Caki2 (cell line): Measurements from ENCODE around the gene TIMM17A. TPM values are rescaled to one million over a fixed set of nuclear protein-coding genes. Genes with fewer than 3 reads are reported as not detected.
"Not testable (repeated sequence)": the region's sequence is repeated elsewhere in the genome, so short reads cannot be mapped to it uniquely, and the experiment has no call there.

Experiments
- DNase-seq: peaks from one replicate; pipeline ENCODE4 v3.0.0-alpha.2; 2015; ENCODE audit warnings: low read depth
- in situ Hi-C: cut with HindIII; loops from 2 replicates; pipeline ENCODE4 v1.10.0; 2016; ENCODE audit warnings: low sequenced_read_pairs, low pct_unique_long_range_greater_than_20kb, mixed read lengths
- total RNA-seq: library from RNA; depleted of rRNA; stranded (reverse); fragments of >200 nt; shearing (Covaris generic); gene quantifications from 2 replicates; pipeline ENCODE4 v1.2.3, GENCODE V29; 2014; ENCODE audit warnings: low replicate concordance

The TIMM17A gene
- total RNA-seq, 1 experiment from 2014 or later, result 56.4 TPM

GRCh38 chr1:202009326-202010179 is 54.2 kb downstream of the TIMM17A start:
- in situ Hi-C loops, result no loop called here
- peak; percentile 88 for DNase-seq

DNA sequence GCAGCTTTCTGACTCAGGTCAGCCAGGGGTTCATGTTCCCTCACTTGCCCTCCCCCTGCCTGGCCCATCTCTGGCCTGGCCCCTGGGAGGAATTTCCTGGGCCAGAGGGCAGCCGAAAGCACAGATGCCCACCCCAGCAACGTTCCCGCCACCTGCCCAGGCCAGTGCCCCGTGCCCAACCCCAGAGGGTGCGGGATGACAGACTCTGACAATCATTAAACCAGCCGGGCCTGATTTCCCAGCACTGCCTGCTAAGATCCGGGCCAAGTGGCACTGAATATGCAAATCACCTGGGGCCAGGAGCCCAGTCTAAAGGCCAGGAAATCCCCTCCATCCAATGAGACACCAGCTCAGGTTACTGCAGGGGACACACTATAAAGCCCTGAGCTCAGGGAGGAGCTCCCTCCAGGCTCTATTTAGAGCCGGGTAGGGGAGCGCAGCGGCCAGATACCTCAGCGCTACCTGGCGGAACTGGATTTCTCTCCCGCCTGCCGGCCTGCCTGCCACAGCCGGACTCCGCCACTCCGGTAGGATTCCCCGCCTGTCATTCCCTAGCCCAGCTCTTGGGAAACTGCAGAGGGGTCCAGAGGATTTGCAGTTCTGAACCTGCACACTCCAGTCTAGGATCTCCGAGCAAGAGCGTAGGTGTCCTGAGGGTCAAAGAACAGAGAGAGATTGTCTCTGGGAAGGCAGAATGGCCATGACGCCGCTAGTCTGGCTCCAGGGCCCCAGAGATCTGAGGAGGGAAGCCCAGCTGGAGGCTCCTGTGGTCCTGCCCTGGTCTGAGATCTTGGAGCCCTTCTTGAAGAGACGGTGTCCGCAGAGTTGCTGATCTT is 55.1 kb downstream of the TIMM17A start, which contains the start of gene ELF3:
ELF3 (plus strand) TSS at position 408 of the 836 bp plus-strand sequence. CDS start 550 bp downstream, outside the sequence.
- in situ Hi-C loops, result no loop called here
- DNase-seq, result peak; percentile 99

DNA sequence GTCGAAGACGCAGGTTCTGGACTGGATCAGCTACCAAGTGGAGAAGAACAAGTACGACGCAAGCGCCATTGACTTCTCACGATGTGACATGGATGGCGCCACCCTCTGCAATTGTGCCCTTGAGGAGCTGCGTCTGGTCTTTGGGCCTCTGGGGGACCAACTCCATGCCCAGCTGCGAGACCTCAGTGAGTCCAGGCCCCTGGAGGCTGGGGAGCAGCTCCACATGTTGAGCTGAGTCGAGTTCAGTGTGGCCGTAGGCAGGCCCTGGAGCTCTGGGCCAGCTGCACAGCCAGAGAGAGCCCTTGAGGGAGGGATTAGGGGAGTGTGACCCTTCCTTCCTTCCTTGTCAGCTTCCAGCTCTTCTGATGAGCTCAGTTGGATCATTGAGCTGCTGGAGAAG is 56.7 kb downstream of the TIMM17A start:
- no peak for DNase-seq
- in situ Hi-C loops, result no loop called here

GRCh38 chr1:202012544-202013478 is 57.5 kb downstream of the TIMM17A start:
- in situ Hi-C loops, result no loop called here
- peak; percentile 15 for DNase-seq

- in situ Hi-C loops, result no loop called here
- DNase-seq, result no peak
Observed at GRCh38 chr1:202013603-202014002, 58.3 kb downstream of the TIMM17A start.

DNA sequence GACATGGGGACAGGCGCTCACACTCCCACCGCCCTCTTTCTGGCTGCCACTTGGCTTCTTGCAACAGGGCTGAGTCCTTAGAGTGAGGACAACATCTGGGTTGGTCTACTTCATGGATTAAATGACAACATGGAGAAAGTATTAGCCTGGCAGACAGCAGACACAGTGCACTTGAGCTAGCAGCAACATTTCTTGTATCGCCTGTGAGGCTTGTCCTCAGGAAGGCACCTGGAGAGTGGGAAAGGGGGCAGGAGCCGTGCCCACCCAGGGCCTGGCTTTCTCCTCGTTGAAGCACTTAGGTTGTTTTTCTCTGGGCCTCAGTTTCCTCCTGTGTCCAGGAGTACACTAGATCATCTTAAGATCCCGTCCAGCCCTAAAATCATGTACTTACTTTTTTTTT is 58.8 kb downstream of the TIMM17A start:
- in situ Hi-C loops, result no loop called here
- no peak for DNase-seq

GRCh38 chr1:202014915-202015661 is 59.8 kb downstream of the TIMM17A start:
- in situ Hi-C loops, result no loop called here
- no peak for DNase-seq

DNA sequence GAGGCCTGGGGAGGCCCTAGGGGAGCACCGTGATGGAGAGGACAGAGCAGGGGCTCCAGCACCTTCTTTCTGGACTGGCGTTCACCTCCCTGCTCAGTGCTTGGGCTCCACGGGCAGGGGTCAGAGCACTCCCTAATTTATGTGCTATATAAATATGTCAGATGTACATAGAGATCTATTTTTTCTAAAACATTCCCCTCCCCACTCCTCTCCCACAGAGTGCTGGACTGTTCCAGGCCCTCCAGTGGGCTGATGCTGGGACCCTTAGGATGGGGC is 60.3 kb downstream of the TIMM17A start:
- in situ Hi-C loops, result no loop called here
- DNase-seq, result no peak

- in situ Hi-C loops, result no loop called here
- DNase-seq, result no peak
Observed at GRCh38 chr1:202016022-202016810, 60.9 kb downstream of the TIMM17A start.

DNA sequence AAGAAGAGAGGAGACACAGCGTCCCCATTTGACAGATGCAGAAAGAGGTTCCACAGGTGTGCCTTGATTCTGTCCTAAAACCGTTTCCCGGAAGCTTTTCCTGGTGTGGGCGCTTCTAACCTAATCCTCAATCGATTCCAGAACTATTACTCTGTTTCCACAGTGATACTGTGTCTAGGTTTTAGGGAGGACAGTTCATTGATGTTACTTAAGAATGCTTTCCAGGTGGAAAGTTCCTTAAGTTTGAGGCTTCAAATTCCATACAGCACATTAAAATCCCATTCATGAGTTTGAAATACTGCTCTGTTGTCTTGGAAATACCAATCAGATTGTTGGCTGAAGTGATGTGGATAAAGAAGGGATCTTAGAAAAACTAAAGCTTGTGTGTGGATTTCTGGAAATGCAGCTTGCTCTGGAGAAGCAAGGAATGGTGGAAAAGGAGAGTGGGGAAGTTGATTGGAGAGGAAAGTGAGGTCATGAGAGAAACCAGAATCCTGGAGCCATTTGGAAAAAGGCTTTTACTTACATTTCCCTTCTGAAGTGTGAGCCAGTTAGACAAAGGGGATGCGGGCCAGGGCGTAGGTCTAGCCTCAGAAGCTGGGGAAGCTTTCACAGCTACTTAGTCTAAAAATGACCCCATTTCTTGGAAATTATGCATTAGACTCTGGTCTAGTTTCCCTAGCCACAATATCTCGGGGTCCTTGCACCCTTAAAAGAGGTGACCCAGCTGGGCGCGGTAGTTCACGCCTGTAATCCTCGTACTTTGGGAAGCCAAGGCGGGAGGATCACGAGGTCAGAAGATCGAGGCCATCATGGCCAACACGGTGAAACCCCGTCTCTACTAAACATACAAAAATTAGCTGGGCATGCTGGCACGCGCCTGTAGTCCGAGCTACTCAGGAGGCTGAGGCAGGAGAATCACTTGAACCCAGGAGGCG is 61.8 kb downstream of the TIMM17A start:
- in situ Hi-C loops, result no loop called here
- peak; percentile 52 for DNase-seq

- DNase-seq, result peak; percentile 93
- in situ Hi-C loops, result no loop called here
Observed at GRCh38 chr1:202017749-202018467, 62.6 kb downstream of the TIMM17A start.

- in situ Hi-C loops, result no loop called here
- DNase-seq, result peak; percentile 99
Observed at GRCh38 chr1:202018468-202019234, 63.3 kb downstream of the TIMM17A start.

DNA sequence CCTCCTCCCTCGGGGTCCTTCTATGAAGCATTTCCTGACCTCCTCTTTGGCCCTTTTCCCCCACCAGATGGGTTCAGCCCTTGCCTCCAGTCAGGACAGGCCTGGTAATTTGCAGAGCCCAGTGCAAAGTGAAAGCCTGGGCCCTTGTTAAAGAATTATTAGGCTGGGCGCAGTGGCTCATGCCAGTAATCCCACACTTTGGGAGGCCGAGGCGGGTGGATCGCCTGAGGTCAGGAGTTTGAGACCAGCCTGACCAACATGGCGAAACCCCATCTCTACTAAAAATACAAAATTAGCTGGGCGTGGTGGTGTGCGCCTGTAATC is 63.9 kb downstream of the TIMM17A start:
- in situ Hi-C loops, DNase-seq: not testable (repeated sequence)
